H9 (cell line): ENCODE results near the gene PLRG1. TPM values are rescaled to one million over a fixed set of nuclear protein-coding genes. Genes with fewer than 3 reads are reported as not detected.
"Not testable (repeated sequence)": the region's sequence is repeated elsewhere in the genome, so short reads cannot be mapped to it uniquely, and the experiment has no call there.

Experiments used
- DNase-seq: peaks from one replicate; pipeline ENCODE4 v3.0.0-alpha.2; 2017
- H2AFZ ChIP-seq: one replicate; pipeline ENCODE4 v1.6.1; 2013; ENCODE audit warnings: mild to moderate bottlenecking, low read length, control low read depth, moderate library complexity
- H2AK5ac ChIP-seq: 2 replicates; pipeline ENCODE4 v1.6.1; 2013; ENCODE audit warnings: low read length, control low read depth, mixed read lengths; ENCODE audit not compliant: insufficient read length
- H2BK120ac ChIP-seq: one replicate; pipeline ENCODE4 v1.6.1; 2013; ENCODE audit warnings: low read depth, mild to moderate bottlenecking, low read length, control low read depth, inconsistent platforms; ENCODE audit not compliant: poor library complexity, severe bottlenecking
- H2BK12ac ChIP-seq: 2 replicates; pipeline ENCODE4 v1.6.1; 2013; ENCODE audit warnings: low read length, control low read depth, mixed read lengths, low read depth; ENCODE audit not compliant: insufficient read length
- H2BK15ac ChIP-seq: 2 replicates; pipeline ENCODE4 v1.6.1; 2013; ENCODE audit warnings: low read depth, low read length, control low read depth
- H2BK20ac ChIP-seq: one replicate; pipeline ENCODE4 v1.6.1; 2013; ENCODE audit warnings: low read depth, mild to moderate bottlenecking, low read length, control low read depth, inconsistent platforms; ENCODE audit not compliant: poor library complexity, severe bottlenecking
- H2BK5ac ChIP-seq: 2 replicates; pipeline ENCODE4 v1.6.1; 2013; ENCODE audit warnings: low read length, control low read depth, mixed read lengths; ENCODE audit not compliant: insufficient read length
- H3K14ac ChIP-seq: 2 replicates; pipeline ENCODE4 v1.6.1; 2013; ENCODE audit warnings: low read length, control low read depth; ENCODE audit not compliant: insufficient read depth
- H3K18ac ChIP-seq: 2 replicates; pipeline ENCODE4 v1.6.1; 2013; ENCODE audit warnings: low read depth, mild to moderate bottlenecking, mixed read lengths, low read length, control low read depth; ENCODE audit not compliant: insufficient read length
- H3K23ac ChIP-seq: 2 replicates; pipeline ENCODE4 v1.6.1; 2013; ENCODE audit warnings: low read length, control low read depth, mixed read lengths, low read depth; ENCODE audit not compliant: insufficient read length
- H3K23me2 ChIP-seq: 2 replicates; pipeline ENCODE4 v1.6.1; 2013; ENCODE audit warnings: low read depth, mild to moderate bottlenecking, mixed read lengths, low read length, control low read depth; ENCODE audit not compliant: insufficient read length, poor library complexity, severe bottlenecking
- H3K27ac ChIP-seq: 2 replicates; pipeline ENCODE4 v1.5.1; 2013; ENCODE audit warnings: low read length, control low read depth, mixed read lengths, low read depth; ENCODE audit not compliant: insufficient read length
- H3K27me3 ChIP-seq: 2 replicates; pipeline ENCODE4 v1.6.1; 2013; ENCODE audit warnings: low read length, control low read depth, inconsistent platforms; ENCODE audit not compliant: insufficient read depth
- H3K4ac ChIP-seq: 2 replicates; pipeline ENCODE4 v1.6.1; 2013; ENCODE audit warnings: low read depth, mild to moderate bottlenecking, control low read depth, inconsistent platforms, low read length, moderate library complexity
- H3K4me1 ChIP-seq: 2 replicates; pipeline ENCODE4 v1.6.1; 2013; ENCODE audit warnings: low read length, control low read depth, inconsistent platforms; ENCODE audit not compliant: insufficient read depth
- H3K4me2 ChIP-seq: 2 replicates; pipeline ENCODE4 v1.6.1; 2013; ENCODE audit warnings: low read length, control low read depth, mixed read lengths; ENCODE audit not compliant: insufficient read length, insufficient read depth
- H3K56ac ChIP-seq: 2 replicates; pipeline ENCODE4 v1.6.1; 2013; ENCODE audit warnings: low read depth, mild to moderate bottlenecking, mixed read lengths, low read length, control low read depth; ENCODE audit not compliant: insufficient read length
- H3K79me1 ChIP-seq: 2 replicates; pipeline ENCODE4 v1.6.1; 2013; ENCODE audit warnings: low read depth, mild to moderate bottlenecking, moderate library complexity, low read length, control low read depth, inconsistent platforms; ENCODE audit not compliant: insufficient read depth, poor library complexity, severe bottlenecking
- H3K79me2 ChIP-seq: 2 replicates; pipeline ENCODE4 v1.6.1; 2013; ENCODE audit warnings: low read length, control low read depth, inconsistent platforms; ENCODE audit not compliant: insufficient read depth
- H3K9ac ChIP-seq: 2 replicates; pipeline ENCODE4 v1.6.1; 2013; ENCODE audit warnings: low read length, control low read depth, mixed read lengths; ENCODE audit not compliant: insufficient read length; ENCODE audit errors: extremely low read depth
- H3K9me3 ChIP-seq: one replicate; pipeline ENCODE4 v1.6.1; 2013; ENCODE audit warnings: low read depth, low read length, inconsistent platforms; ENCODE audit not compliant: control insufficient read depth
- H3T11ph ChIP-seq: one replicate; pipeline ENCODE4 v1.6.1; 2013; ENCODE audit warnings: mild to moderate bottlenecking, low read length, control low read depth, inconsistent platforms
- H4K20me1 ChIP-seq: one replicate; pipeline ENCODE4 v1.6.1; 2013; ENCODE audit not compliant: control insufficient read depth, insufficient read length, insufficient read depth
- H4K5ac ChIP-seq: 2 replicates; pipeline ENCODE4 v1.6.1; 2013; ENCODE audit warnings: low read depth, mild to moderate bottlenecking, mixed read lengths, low read length, control low read depth; ENCODE audit not compliant: insufficient read length
- H4K8ac ChIP-seq: replicated peaks from 2 replicates; pipeline ENCODE4 v1.6.1; 2013; ENCODE audit warnings: low read length, control low read depth, mixed read lengths, low read depth; ENCODE audit not compliant: insufficient read length
- H4K91ac ChIP-seq: 2 replicates; pipeline ENCODE4 v1.6.1; 2013; ENCODE audit warnings: low read depth, mild to moderate bottlenecking, moderate library complexity, mixed read lengths, low read length, control low read depth; ENCODE audit not compliant: insufficient read length
- H3K27ac Mint-ChIP-seq, 3 experiments: 2 replicates in 2 of 3; 3 replicates in 1 of 3; pipeline ENCODE4 v1.8.0; 2020 to 2021; ENCODE audit warnings: mixed read lengths in 3 of 3, mild to moderate bottlenecking in 1 of 3, moderate library complexity in 1 of 3
- H3K27me3 Mint-ChIP-seq: 2 replicates; pipeline ENCODE4 v1.8.0; 2021; ENCODE audit warnings: low read depth, mild to moderate bottlenecking, moderate library complexity, mixed read lengths
- H3K36me3 Mint-ChIP-seq, 3 experiments: 2 replicates in 2 of 3; 3 replicates in 1 of 3; pipeline ENCODE4 v1.8.0; 2020 to 2021; ENCODE audit warnings: low read depth in 3 of 3, mixed read lengths in 3 of 3; ENCODE audit not compliant: insufficient read depth in 1 of 3
- H3K4me1 Mint-ChIP-seq, 2 experiments: 2 replicates each; pipeline ENCODE4 v1.8.0; 2020; ENCODE audit warnings: mixed read lengths in 2 of 2
- H3K4me3 Mint-ChIP-seq, 2 experiments: 2 replicates in 1 of 2; 3 replicates in 1 of 2; pipeline ENCODE4 v1.8.0; 2020 to 2021; ENCODE audit warnings: mild to moderate bottlenecking in 2 of 2, mixed read lengths in 2 of 2, moderate library complexity in 1 of 2
- H3K9me3 Mint-ChIP-seq, 2 experiments: 2 replicates in 1 of 2; 3 replicates in 1 of 2; pipeline ENCODE4 v1.8.0; 2020; ENCODE audit warnings: mild to moderate bottlenecking in 2 of 2, mixed read lengths in 2 of 2, moderate library complexity in 1 of 2
- WGBS: extraction: QIAGEN DNeasy Blood & Tissue Kit; methylation state at CpG from one replicate; pipeline ENCODE4 v1.1.7; 2013; ENCODE audit warnings: missing lambda C conversion rate, low lambda C conversion rate, mixed read lengths; ENCODE audit not compliant: insufficient read length; ENCODE audit errors: extremely low coverage; 5-methylcytosine and 5-hydroxymethylcytosine counted together
- total RNA-seq: library from RNA; stranded (reverse); gene quantifications from 2 replicates; pipeline ENCODE4 v1.2.1, GENCODE V29; 2021
- TF ChIP-seq, protein P1 (sequence below): fragments of 200-600 bp; sonication (generic); conservative IDR thresholded peaks from 3 replicates; pipeline ENCODE4 v1.8.0; 2021; ENCODE audit warnings: antibody characterized with exemption, mild to moderate bottlenecking

The PLRG1 gene
- total RNA-seq, 1 experiment from 2014 or later: 113 TPM

DNA sequence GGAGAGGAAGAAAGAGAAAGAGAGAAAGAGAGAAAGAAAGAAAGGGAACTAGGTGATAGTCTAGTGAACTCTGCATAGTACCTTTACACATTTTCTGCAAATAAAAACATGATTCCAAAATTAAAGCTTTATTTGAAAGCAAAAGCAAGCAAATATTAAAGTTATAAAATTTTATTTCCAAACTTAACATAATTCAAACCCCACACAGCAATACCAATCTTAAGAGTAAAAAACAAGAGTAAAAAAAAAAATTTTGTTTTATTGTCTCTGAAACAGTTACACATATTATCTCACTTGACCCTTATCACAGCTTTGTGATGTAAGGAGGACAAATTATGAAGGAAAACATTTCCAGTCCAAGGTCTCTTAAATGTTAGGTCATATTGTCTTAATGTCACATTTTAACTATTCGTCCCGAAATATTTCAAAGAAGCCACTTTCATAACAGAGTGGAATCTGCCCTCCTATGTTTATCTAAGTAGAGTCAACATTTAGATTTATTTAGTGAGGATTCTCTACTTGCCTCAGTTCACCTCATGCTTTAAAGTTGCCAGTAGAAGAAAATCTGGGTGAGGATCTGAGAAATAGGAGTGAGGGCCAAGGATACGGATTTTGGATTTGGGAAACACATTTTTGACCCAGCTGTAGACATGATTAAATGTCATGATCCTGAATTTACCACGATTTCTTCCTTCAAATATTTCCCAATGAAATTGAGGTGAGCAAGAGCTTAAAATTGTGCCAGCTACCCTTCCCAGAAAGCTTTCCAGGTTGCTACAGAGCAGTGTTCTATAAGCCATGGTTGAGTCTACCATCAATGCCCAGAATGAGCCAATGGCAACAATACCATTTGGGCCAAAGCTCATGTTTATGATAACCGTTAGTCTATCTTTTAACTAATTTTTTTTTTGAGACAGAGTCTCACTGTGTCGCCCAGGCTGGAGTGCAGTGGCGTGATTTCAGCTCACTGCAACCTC lies 47.9 kb upstream of the PLRG1 start:
- no peak overlapping the region for H3K18ac ChIP-seq
- no peaks in the 10 kb centered on the region for H3K9me3 Mint-ChIP-seq
- H3K4me3 Mint-ChIP-seq: no peak overlapping the region
- no peak overlapping the region for H2BK5ac ChIP-seq
- no peak overlapping the region for H3K9ac ChIP-seq
- no peak overlapping the region for H3K27ac ChIP-seq
- no peak overlapping the region for H4K5ac ChIP-seq
- H2BK12ac ChIP-seq: no peak overlapping the region
- TF ChIP-seq, protein P1, sequence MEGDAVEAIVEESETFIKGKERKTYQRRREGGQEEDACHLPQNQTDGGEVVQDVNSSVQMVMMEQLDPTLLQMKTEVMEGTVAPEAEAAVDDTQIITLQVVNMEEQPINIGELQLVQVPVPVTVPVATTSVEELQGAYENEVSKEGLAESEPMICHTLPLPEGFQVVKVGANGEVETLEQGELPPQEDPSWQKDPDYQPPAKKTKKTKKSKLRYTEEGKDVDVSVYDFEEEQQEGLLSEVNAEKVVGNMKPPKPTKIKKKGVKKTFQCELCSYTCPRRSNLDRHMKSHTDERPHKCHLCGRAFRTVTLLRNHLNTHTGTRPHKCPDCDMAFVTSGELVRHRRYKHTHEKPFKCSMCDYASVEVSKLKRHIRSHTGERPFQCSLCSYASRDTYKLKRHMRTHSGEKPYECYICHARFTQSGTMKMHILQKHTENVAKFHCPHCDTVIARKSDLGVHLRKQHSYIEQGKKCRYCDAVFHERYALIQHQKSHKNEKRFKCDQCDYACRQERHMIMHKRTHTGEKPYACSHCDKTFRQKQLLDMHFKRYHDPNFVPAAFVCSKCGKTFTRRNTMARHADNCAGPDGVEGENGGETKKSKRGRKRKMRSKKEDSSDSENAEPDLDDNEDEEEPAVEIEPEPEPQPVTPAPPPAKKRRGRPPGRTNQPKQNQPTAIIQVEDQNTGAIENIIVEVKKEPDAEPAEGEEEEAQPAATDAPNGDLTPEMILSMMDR: no peak
- H3K79me1 ChIP-seq: no peaks in the 10 kb centered on the region
- H3K56ac ChIP-seq: no peak overlapping the region
- no peak overlapping the region for H3T11ph ChIP-seq
- H2BK15ac ChIP-seq: no peak overlapping the region
- H3K4ac ChIP-seq: no peak overlapping the region
- H2AK5ac ChIP-seq: no peak overlapping the region
- no peaks in the 10 kb centered on the region for H3K23me2 ChIP-seq
- H3K79me2 ChIP-seq: no peaks in the 10 kb centered on the region
- H4K91ac ChIP-seq: no peak overlapping the region
- H2BK20ac ChIP-seq: no peak overlapping the region
- DNase-seq: no peak
- no peak overlapping the region for H2AFZ ChIP-seq
- no peaks in the 10 kb centered on the region for H3K27me3 ChIP-seq
- no peak overlapping the region for H3K14ac ChIP-seq
- H3K36me3 Mint-ChIP-seq: no peaks in the 10 kb centered on the region
- no peak overlapping the region for H3K27ac Mint-ChIP-seq
- H3K23ac ChIP-seq: no peak overlapping the region
- H3K9me3 ChIP-seq: no peaks in the 10 kb centered on the region
- H3K27me3 Mint-ChIP-seq: no peaks in the 10 kb centered on the region
- no peak overlapping the region for H4K8ac ChIP-seq
- no peaks in the 10 kb centered on the region for H3K4me1 Mint-ChIP-seq
- no CpG with 5 or more reads among the region's 7 CpGs for WGBS
- H3K4me1 ChIP-seq: no peaks in the 10 kb centered on the region
- no peak overlapping the region for H3K4me2 ChIP-seq
- no peaks in the 10 kb centered on the region for H4K20me1 ChIP-seq
- H2BK120ac ChIP-seq: no peak overlapping the region

DNA sequence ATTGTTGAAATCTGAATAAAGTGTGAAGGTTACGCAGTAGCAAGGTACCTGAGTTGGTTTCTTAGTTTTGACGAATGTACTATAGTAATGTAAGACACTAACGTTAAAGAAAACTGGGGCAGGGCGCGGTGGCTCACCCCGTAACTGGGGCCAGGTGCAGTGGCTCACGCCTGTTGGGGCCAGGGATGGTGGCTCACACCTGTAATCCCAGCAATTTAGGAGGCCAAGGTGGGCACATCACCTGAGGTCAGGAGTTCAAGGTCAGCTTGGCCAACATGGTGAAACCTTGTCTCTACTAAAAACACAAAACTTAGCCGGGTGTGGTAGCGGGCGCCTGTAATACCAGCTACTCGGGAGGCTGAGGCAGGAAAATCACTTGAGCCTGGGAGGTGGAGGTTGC lies 47.1 kb upstream of the PLRG1 start:
- H3K9me3 Mint-ChIP-seq, H3K27ac ChIP-seq, H3K9ac ChIP-seq: not testable (repeated sequence)

More for the DNA sequence above, 47.1 kb upstream of the PLRG1 start:
- not testable (repeated sequence) for H2BK20ac ChIP-seq, H3K4ac ChIP-seq, H4K5ac ChIP-seq, H3K79me2 ChIP-seq, H3K27me3 Mint-ChIP-seq, H3K23ac ChIP-seq, H3K23me2 ChIP-seq, H3K4me2 ChIP-seq, H3K9me3 ChIP-seq, H2AK5ac ChIP-seq, H4K8ac ChIP-seq, H4K20me1 ChIP-seq, H3K14ac ChIP-seq, H3K27me3 ChIP-seq, H4K91ac ChIP-seq, H2BK120ac ChIP-seq, H2BK5ac ChIP-seq, H2BK12ac ChIP-seq, H3K36me3 Mint-ChIP-seq, H2BK15ac ChIP-seq, H2AFZ ChIP-seq, H3K18ac ChIP-seq, H3K56ac ChIP-seq, H3K4me1 ChIP-seq, H3K27ac Mint-ChIP-seq, DNase-seq, H3K4me3 Mint-ChIP-seq, H3K4me1 Mint-ChIP-seq, H3T11ph ChIP-seq, H3K79me1 ChIP-seq
- no CpG with 5 or more reads among the region's 11 CpGs for WGBS
